LNCAP (cell line): ENCODE measurements around the gene CD36.

ENCODE experiments used
- TF ChIP-seq, protein P1 (sequence below): fragments of 450-650 bp; IDR thresholded peaks from 2 replicates; pipeline ENCODE4 v1.5.1; 2017; ENCODE audit warnings: mild to moderate bottlenecking

CD36 gene

DNA sequence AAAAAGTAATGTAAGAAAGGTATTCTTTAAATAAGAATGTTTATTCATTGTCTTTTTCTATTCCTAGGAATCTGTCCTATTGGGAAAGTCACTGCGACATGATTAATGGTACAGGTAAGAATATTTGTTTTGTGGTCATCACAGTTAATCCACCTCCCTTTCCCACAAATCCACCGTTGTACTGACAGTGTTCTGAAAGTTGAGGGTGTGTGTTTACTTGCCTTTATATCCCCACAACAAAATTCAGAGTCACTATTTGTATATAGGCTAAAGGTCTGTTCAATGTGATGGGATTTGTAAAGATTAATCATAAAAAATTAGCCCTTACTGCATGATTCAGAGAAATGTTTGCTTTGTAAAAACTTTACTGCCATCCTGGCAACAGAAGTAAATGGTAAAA is 27.9 kb downstream of the CD36 start:
- TF ChIP-seq, protein P1, sequence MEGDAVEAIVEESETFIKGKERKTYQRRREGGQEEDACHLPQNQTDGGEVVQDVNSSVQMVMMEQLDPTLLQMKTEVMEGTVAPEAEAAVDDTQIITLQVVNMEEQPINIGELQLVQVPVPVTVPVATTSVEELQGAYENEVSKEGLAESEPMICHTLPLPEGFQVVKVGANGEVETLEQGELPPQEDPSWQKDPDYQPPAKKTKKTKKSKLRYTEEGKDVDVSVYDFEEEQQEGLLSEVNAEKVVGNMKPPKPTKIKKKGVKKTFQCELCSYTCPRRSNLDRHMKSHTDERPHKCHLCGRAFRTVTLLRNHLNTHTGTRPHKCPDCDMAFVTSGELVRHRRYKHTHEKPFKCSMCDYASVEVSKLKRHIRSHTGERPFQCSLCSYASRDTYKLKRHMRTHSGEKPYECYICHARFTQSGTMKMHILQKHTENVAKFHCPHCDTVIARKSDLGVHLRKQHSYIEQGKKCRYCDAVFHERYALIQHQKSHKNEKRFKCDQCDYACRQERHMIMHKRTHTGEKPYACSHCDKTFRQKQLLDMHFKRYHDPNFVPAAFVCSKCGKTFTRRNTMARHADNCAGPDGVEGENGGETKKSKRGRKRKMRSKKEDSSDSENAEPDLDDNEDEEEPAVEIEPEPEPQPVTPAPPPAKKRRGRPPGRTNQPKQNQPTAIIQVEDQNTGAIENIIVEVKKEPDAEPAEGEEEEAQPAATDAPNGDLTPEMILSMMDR = no peak

DNA sequence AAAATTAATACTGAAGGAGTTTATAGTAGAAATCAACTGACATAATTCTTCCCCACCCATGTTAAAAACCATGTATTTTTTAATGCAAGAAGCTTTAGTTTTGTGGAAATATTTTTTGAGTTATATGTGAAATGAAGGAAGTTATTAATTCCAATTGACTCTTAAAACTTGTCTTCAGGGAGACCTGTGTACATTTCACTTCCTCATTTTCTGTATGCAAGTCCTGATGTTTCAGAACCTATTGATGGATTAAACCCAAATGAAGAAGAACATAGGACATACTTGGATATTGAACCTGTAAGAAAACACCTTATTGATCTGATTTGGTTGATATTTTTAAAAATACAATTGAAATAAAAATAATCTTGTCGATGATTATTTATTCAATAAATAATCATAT is 33.3 kb downstream of the CD36 start:
- TF ChIP-seq, protein P1 = no peak

DNA sequence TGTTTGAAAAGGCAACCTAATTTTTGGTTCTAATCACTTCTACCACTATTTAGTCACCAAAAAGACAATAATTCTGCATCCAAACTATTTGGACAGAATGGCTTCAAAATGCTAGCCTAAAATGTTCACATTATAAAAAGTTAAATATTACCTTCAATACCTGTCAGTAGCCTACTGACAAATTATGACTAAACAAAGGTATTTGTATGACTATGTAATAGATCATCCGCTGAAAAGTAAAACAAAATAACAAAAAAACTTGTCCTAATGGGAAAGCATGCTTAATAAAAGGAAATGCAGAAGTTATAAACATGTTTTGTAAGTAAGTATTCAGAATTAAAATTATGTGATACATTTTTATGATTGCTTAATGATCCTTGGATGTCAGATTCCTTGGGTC is 36.6 kb downstream of the CD36 start:
- TF ChIP-seq, protein P1 = no peak

DNA sequence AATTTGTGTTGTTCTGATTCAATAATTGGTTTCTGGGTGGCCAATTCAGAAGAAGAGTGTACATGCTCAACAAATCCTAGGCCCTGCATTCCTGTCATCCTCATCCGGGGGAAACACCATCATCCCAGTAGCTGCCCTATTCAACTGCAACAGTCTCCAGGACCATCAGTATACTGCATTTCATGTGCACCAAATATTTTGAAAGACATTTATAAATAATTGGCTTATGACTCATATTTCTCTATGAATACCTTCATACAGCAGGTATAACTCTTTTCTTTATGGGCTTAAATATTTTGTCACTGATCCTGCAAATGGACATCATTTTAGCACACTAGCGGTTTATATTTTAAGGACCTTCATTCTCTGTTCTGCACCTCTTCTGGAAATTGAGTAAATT is 38.0 kb downstream of the CD36 start:
- TF ChIP-seq, protein P1 = no peak

DNA sequence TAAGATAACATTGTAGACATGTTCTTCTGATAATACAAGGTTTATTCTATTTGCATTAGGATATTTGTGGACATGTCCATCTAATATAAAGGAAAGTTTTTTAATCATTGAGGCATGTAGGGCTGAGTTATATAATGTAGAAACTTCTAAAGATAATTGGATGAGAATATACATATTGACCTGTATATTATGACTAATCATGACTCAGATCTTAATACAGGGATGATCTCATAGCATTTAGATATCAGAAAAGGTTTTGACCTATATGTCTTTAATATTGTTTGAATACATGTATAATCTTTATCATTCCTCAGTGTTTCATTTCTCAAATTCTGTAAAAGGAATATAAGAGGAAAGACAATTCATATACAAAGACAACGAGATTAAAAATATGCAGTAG is 39.2 kb downstream of the CD36 start:
- TF ChIP-seq, protein P1 = no peak

DNA sequence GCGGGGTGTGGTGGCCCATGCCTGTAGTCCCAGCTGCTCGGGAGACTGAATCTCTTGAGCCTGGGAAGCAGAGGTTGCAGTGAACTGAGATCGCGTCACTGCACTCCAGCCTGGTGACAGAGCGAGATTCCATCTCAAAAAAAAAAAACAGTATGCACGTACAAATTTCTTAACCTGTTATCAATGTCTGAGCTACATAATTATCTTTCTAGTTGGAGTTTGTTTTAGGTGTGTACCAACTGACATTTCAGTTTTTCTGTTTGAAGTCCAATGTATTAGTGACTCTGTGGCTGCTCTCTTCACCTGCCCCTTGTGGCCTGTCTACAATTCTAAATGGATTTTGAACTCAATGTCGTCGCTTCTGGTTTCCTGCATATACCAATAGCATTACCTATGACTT is 40.3 kb downstream of the CD36 start:
- TF ChIP-seq, protein P1 = no peak

DNA sequence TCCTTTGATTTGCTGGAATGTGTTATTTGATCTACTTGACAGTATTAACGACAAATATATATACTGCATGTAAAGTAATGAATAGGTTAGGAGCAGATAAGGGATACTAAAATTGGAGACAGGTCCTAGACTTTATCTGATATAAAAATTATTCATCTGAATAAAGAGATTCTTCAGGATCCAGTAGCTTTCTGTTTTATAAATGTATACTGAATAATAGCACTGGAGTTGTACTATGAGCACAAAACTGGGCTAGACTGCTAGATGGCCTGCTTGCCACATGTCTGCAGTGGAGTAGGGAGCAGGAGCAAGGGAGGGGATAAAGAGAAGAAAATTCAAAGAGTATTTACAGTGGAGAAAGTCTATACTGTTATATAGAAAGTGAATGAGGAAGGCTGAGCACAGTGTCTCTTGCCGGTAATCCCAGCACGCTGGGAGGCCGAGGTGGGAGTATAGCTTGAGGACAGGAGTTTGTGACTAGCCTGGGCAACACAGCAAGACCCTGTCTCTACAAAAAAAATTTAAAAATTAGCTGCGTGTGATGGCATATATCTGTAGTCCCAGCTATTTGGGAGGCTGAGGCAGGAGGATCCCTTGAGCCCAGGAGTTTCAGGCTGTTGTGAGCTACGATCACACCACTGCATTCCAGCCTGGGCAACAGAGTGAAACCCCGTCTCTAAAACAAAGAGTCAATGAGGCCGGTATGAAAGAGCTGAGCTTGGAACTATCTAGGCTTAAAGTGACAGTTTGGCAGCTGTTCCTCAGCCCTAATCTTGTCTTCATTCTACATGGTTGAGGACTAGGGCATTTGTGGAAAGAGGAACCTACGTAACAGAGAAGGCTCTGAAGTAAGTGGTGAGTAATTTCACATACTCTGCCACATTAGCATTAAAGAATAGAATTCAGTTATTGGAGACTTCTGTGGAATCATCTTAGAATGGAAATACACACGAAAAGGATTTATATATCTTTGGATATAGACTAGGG is 41.8 kb downstream of the CD36 start:
- TF ChIP-seq, protein P1 = no peak
